ENCODE data around the gene FBXW10B.
"Not testable (repeated sequence)": the region's sequence is repeated elsewhere in the genome, so short reads cannot be mapped to it uniquely, and the experiment has no call there.

FBXW10B gene

GRCh38 chr17:15650741-15651582 is 31.5 kb upstream of the FBXW10B start:
- no peaks in the 10 kb centered on the region for H3K36me3 ChIP-seq (ENCODE audit: insufficient read depth, low read length)
- no peaks in the 10 kb centered on the region for H3K9me3 ChIP-seq (ENCODE audit: control insufficient read depth, insufficient read depth, low read length)
- H3K4me1 ChIP-seq (ENCODE audit: insufficient read depth, low read length) = peaks cover 10% of the 10 kb centered on the region; the same call in 1 of the 2 replicates
- no peak overlapping the region; the same call in 1 of the 2 replicates for H3K9ac ChIP-seq (ENCODE audit: low read depth, low read length)

GRCh38 chr17:15649861-15650421 is 30.4 kb upstream of the FBXW10B start:
- Histone ChIP-seq H3K4me1 (ENCODE audit: insufficient read depth, low read length) (peaks cover 15% of the 10 kb centered on the region; the same call in 1 of the 2 replicates), H3K9me3 (ENCODE audit: control insufficient read depth, insufficient read depth, low read length) (no peaks in the 10 kb centered on the region), H3K9ac (ENCODE audit: low read depth, low read length) (no peak overlapping the region), H3K36me3 (ENCODE audit: insufficient read depth, low read length) (no peaks in the 10 kb centered on the region)

DNA sequence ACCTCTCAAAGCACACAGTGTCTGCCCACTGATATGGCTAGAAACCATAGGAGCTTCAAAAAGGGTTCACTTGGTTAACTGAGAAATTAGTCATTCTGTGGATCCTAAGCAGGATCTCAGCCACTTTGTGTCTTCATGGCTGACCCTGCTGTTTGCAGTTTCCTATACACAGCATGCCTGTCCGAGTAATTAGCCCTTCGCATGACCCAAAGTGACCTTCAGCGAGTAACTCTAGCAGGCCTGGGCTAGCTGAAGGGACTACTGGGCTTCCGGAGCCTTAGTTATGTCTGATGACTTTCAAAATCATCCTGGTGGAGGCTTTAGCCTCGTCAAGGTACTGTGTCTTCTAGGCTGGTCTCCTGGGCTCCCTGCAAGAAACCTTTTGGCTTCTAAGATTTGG is 28.9 kb upstream of the FBXW10B start:
- Histone ChIP-seq H3K36me3 (ENCODE audit: insufficient read depth, low read length) (no peaks in the 10 kb centered on the region), H3K9ac (ENCODE audit: low read depth, low read length) (no peak overlapping the region), H3K4me1 (ENCODE audit: insufficient read depth, low read length) (peaks cover 15% of the 10 kb centered on the region; the same call in 1 of the 2 replicates)

DNA sequence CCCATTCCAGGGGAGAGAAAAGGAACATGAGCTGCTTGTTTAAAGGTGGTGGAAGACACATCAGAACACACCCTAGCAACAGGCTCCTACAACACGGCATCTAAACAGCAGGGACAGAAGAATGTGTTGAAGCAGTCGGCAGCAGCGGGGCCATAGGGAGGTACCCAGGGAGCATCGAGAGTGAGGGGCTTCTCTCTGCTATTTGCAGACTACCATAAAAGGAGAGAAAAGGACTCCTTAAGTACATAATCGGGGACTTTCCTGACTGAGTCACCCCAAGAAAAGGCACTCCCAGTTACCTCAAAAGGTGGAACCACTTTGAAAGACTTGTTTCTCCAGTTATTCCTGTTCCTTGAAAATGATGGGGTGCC is 26.4 kb upstream of the FBXW10B start:
- not testable (repeated sequence) for H3K36me3 ChIP-seq (ENCODE audit: insufficient read depth, low read length); H3K9me3 ChIP-seq (ENCODE audit: control insufficient read depth, insufficient read depth, low read length); H3K4me1 ChIP-seq (ENCODE audit: insufficient read depth, low read length); H3K9ac ChIP-seq (ENCODE audit: low read depth, low read length)

More for the DNA sequence above, 28.9 kb upstream of the FBXW10B start:
- no peaks in the 10 kb centered on the region for H3K9me3 ChIP-seq (ENCODE audit: control insufficient read depth, insufficient read depth, low read length)

GRCh38 chr17:15645099-15645941 is 25.8 kb upstream of the FBXW10B start:
- not testable (repeated sequence) for H3K36me3 ChIP-seq (ENCODE audit: insufficient read depth, low read length); H3K4me1 ChIP-seq (ENCODE audit: insufficient read depth, low read length); H3K9me3 ChIP-seq (ENCODE audit: control insufficient read depth, insufficient read depth, low read length); H3K9ac ChIP-seq (ENCODE audit: low read depth, low read length)

DNA sequence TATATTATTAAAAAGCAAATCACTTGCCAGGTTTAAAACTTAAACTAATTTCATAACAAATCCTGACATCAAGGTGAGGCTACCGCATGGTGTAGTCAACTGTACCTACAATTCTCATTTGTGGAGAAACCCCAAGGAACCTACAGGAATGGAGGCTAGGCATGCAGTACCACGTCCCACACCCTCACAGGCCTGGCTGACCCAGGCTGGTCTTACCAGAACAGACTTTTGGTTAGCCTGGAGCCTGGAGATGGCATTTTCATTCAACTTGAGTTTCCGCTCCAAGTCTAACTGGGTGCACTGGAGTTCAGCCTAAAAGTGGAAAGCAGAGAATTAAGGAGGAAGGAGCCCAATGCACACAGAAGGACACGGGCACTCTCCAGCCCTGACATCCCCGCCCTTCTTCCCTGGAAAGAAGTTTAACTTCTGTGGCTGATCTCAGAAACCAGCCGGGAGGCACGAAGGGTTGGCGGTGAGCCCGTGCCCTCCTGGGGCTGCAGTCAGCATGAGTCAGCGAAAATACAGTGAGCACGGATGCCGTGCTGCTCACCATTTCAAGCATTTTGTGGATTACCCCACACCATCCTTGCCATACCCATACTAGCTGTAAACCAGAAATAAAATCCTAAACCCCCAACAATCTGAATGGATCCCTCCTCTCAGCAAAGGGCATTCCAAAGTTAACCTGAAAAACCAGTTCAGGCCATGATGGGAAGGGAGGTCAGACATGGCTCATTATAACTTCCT is 23.2 kb upstream of the FBXW10B start:
- H3K9me3 ChIP-seq (ENCODE audit: control insufficient read depth, insufficient read depth, low read length); H3K9ac ChIP-seq (ENCODE audit: low read depth, low read length); H3K4me1 ChIP-seq (ENCODE audit: insufficient read depth, low read length); H3K36me3 ChIP-seq (ENCODE audit: insufficient read depth, low read length): not testable (repeated sequence)

DNA sequence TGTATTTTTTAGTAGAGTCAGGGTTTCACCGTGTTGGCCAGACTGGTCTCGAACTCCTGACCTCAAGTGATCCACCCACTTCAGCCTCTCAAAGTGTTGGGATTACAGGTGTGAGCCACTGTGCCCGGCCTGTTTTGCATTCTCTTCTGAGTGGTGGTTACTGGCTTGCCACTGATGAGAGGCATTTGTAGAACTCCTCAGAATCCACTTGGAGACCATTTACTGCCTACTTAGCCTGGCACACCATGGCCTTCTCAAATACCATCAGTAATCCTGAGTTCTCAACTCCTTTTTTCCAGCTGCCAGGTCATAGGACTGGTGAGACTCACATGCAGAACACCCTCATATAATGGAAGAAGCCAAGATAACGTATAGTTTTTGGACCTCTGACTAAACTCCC is 22.5 kb upstream of the FBXW10B start:
- not testable (repeated sequence) for H3K4me1 ChIP-seq (ENCODE audit: insufficient read depth, low read length); H3K9ac ChIP-seq (ENCODE audit: low read depth, low read length); H3K36me3 ChIP-seq (ENCODE audit: insufficient read depth, low read length); H3K9me3 ChIP-seq (ENCODE audit: control insufficient read depth, insufficient read depth, low read length)

- H3K9ac ChIP-seq (ENCODE audit: low read depth, low read length); H3K9me3 ChIP-seq (ENCODE audit: control insufficient read depth, insufficient read depth, low read length); H3K4me1 ChIP-seq (ENCODE audit: insufficient read depth, low read length); H3K36me3 ChIP-seq (ENCODE audit: insufficient read depth, low read length): not testable (repeated sequence)
Measured at GRCh38 chr17:15630930-15631453, 11.5 kb upstream of the FBXW10B start.

GRCh38 chr17:15629991-15630390 is 10.5 kb upstream of the FBXW10B start:
- H3K36me3 ChIP-seq (ENCODE audit: insufficient read depth, low read length); H3K4me1 ChIP-seq (ENCODE audit: insufficient read depth, low read length); H3K9ac ChIP-seq (ENCODE audit: low read depth, low read length); H3K9me3 ChIP-seq (ENCODE audit: control insufficient read depth, insufficient read depth, low read length): not testable (repeated sequence)

DNA sequence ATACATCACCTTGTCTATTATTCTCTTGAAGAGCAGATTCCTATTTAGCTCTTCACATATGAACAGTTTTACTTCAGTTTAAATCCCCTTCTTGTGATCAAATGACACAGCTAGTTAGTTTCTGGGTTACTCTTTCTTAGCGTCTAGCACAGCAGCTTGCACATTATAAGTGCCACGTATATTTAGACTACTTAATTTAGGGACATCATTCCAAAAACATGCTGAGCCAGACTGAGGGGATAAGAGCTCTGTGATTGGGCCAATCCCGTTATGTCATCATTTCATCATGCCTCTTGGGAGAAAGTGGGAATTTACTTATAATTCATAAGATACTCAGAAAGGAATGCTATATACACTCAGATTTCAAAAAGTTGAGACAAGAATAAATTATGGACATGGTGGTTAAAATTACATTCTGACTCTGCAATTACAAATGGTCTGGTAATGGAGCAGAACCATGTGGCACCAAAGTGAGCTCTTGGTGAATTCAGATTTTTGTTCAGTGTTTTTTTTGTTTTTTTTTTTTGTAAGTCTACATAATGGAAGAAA is 4.2 kb upstream of the FBXW10B start:
- H3K4me1 ChIP-seq (ENCODE audit: insufficient read depth, low read length); H3K9me3 ChIP-seq (ENCODE audit: control insufficient read depth, insufficient read depth, low read length); H3K36me3 ChIP-seq (ENCODE audit: insufficient read depth, low read length); H3K9ac ChIP-seq (ENCODE audit: low read depth, low read length): not testable (repeated sequence)

DNA sequence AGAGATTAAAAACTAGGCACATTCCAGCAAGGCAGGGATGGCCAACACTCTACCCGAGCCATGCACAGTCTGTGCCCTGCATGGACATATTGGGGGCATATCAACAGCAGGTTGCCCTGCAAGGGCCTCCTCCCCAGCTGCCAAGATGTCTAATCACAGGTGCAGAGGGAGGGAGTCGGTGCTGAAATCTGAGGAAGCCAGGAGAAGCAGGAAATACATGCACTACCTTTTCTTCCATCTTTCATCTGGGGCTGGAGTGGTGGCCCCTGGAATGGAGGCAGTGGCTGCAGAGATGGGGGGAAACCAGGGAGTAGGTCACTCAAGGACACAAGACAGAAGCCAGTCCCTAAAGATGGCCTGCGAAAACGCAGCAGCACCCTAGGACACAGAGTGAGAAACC is 3.8 kb upstream of the FBXW10B start:
- H3K9ac ChIP-seq (ENCODE audit: low read depth, low read length); H3K9me3 ChIP-seq (ENCODE audit: control insufficient read depth, insufficient read depth, low read length); H3K36me3 ChIP-seq (ENCODE audit: insufficient read depth, low read length); H3K4me1 ChIP-seq (ENCODE audit: insufficient read depth, low read length): not testable (repeated sequence)

DNA sequence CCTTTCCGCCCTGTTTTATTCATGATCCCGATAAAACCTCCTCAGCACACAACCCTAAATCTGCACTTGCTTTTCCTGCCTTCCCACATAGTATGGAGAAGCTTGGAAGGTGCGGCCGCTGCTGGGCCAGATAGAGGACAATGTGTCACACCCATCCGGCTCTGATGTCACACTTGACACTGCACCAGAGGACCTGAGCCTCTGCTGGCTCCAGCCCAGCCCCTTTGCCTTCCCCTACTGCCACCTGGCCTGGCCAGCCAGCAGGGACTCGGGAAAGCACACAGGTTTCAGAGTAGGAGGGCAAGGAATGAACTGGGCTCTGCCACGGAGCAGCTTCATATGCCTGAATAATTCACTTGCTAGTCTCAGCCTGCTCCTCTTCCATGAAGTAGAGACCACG is 2.6 kb upstream of the FBXW10B start:
- not testable (repeated sequence) for H3K9me3 ChIP-seq (ENCODE audit: control insufficient read depth, insufficient read depth, low read length); H3K4me1 ChIP-seq (ENCODE audit: insufficient read depth, low read length)

GRCh38 chr17:15616828-15617227 is 2.7 kb downstream of the FBXW10B start:
- not testable (repeated sequence) for H3K36me3 ChIP-seq (ENCODE audit: insufficient read depth, low read length); H3K4me1 ChIP-seq (ENCODE audit: insufficient read depth, low read length); H3K9ac ChIP-seq (ENCODE audit: low read depth, low read length); H3K9me3 ChIP-seq (ENCODE audit: control insufficient read depth, insufficient read depth, low read length)

More for the DNA sequence above, 2.6 kb upstream of the FBXW10B start:
- H3K9ac ChIP-seq (ENCODE audit: low read depth, low read length); H3K36me3 ChIP-seq (ENCODE audit: insufficient read depth, low read length): not testable (repeated sequence)

- not testable (repeated sequence) for H3K36me3 ChIP-seq (ENCODE audit: insufficient read depth, low read length); H3K9ac ChIP-seq (ENCODE audit: low read depth, low read length); H3K9me3 ChIP-seq (ENCODE audit: control insufficient read depth, insufficient read depth, low read length); H3K4me1 ChIP-seq (ENCODE audit: insufficient read depth, low read length)
Measured at GRCh38 chr17:15615850-15616249, 3.7 kb downstream of the FBXW10B start.
